HL-60 (cell line): Measurements from ENCODE around the gene SLC22A23.

Source experiments
- GABPA ChIP-seq: IDR thresholded peaks from 2 replicates; pipeline ENCODE4 v1.6.1; 2012; ENCODE audit warnings: low read depth
- POLR2AphosphoS5 ChIP-seq: IDR thresholded peaks from 2 replicates; pipeline ENCODE4 v1.6.1; 2012; ENCODE audit warnings: low read depth
- TF ChIP-seq, protein P1 (sequence below): IDR thresholded peaks from one replicate; pipeline ENCODE4 v1.5.1; 2011; ENCODE audit warnings: low read length, control low read depth, inconsistent platforms; ENCODE audit not compliant: insufficient read depth
- TF ChIP-seq, protein P2 (sequence below): IDR thresholded peaks from 2 replicates; pipeline ENCODE4 v1.6.1; 2012; ENCODE audit warnings: low read depth; ENCODE audit not compliant: insufficient replicate concordance

DNA sequence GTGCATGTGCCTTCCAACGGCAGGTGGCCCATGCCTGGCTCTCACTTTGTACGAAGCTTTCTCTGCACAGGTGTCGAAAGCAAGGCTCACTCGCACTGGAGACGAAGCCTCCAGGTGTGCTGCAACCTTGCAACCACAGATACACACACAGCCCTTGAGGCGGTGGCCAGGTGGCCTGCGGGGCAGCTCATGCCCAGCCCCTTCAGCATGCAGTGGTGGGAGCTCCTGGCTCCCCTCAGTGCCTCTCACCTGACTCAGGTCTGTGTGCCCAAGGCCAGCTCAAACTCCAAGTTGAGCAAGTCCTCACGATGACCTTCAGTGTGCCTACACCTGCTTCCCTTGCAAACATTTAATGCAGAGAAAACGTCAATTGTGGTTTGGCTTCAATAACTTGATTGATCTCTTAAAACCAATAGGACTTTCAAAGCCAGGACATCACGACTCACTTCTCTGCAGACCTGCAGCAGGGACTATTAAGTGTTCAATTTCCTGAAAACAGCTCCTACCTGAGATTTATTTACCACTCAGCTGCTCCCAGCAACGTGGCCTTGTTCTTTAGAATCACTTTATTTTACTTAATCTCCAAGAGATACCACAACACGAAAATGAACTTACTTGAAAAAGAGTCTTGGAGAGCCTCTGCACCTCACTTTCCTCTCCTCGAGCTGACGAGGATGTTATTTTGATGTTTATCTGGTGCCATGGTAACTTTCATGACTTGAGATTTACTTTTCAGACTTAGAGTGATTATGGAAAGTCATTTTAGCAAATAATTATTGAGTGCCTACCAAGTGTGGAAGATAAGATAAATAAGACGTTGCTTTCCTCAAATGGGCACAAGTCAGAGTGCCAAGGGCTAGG, 86.3 kb downstream of the SLC22A23 start:
- no peak for TF ChIP-seq GABPA
- TF ChIP-seq, protein P1, sequence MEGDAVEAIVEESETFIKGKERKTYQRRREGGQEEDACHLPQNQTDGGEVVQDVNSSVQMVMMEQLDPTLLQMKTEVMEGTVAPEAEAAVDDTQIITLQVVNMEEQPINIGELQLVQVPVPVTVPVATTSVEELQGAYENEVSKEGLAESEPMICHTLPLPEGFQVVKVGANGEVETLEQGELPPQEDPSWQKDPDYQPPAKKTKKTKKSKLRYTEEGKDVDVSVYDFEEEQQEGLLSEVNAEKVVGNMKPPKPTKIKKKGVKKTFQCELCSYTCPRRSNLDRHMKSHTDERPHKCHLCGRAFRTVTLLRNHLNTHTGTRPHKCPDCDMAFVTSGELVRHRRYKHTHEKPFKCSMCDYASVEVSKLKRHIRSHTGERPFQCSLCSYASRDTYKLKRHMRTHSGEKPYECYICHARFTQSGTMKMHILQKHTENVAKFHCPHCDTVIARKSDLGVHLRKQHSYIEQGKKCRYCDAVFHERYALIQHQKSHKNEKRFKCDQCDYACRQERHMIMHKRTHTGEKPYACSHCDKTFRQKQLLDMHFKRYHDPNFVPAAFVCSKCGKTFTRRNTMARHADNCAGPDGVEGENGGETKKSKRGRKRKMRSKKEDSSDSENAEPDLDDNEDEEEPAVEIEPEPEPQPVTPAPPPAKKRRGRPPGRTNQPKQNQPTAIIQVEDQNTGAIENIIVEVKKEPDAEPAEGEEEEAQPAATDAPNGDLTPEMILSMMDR: no peak
- TF ChIP-seq, protein P2, sequence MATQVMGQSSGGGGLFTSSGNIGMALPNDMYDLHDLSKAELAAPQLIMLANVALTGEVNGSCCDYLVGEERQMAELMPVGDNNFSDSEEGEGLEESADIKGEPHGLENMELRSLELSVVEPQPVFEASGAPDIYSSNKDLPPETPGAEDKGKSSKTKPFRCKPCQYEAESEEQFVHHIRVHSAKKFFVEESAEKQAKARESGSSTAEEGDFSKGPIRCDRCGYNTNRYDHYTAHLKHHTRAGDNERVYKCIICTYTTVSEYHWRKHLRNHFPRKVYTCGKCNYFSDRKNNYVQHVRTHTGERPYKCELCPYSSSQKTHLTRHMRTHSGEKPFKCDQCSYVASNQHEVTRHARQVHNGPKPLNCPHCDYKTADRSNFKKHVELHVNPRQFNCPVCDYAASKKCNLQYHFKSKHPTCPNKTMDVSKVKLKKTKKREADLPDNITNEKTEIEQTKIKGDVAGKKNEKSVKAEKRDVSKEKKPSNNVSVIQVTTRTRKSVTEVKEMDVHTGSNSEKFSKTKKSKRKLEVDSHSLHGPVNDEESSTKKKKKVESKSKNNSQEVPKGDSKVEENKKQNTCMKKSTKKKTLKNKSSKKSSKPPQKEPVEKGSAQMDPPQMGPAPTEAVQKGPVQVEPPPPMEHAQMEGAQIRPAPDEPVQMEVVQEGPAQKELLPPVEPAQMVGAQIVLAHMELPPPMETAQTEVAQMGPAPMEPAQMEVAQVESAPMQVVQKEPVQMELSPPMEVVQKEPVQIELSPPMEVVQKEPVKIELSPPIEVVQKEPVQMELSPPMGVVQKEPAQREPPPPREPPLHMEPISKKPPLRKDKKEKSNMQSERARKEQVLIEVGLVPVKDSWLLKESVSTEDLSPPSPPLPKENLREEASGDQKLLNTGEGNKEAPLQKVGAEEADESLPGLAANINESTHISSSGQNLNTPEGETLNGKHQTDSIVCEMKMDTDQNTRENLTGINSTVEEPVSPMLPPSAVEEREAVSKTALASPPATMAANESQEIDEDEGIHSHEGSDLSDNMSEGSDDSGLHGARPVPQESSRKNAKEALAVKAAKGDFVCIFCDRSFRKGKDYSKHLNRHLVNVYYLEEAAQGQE: no peak
- TF ChIP-seq POLR2AphosphoS5: no peak
